A549 treated with AZD9567 at 1 μM for 4 hours (cell line): ENCODE measurements around the gene ABCF3. TPM values are rescaled to one million over a fixed set of nuclear protein-coding genes. Genes with fewer than 3 reads are reported as not detected.

Source experiments
- total RNA-seq: library from RNA; stranded (reverse); fragments of 200-300 nt; extraction: Qiagen RNA extraction; gene quantifications from 5 replicates; pipeline ENCODE4 v1.2.3, GENCODE V29; 2022; ENCODE audit not compliant: insufficient read depth

Gene ABCF3, protein sequence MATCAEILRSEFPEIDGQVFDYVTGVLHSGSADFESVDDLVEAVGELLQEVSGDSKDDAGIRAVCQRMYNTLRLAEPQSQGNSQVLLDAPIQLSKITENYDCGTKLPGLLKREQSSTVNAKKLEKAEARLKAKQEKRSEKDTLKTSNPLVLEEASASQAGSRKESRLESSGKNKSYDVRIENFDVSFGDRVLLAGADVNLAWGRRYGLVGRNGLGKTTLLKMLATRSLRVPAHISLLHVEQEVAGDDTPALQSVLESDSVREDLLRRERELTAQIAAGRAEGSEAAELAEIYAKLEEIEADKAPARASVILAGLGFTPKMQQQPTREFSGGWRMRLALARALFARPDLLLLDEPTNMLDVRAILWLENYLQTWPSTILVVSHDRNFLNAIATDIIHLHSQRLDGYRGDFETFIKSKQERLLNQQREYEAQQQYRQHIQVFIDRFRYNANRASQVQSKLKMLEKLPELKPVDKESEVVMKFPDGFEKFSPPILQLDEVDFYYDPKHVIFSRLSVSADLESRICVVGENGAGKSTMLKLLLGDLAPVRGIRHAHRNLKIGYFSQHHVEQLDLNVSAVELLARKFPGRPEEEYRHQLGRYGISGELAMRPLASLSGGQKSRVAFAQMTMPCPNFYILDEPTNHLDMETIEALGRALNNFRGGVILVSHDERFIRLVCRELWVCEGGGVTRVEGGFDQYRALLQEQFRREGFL
- total RNA-seq, result 29.6 to 39.2 TPM (median 36.9 TPM) in 5 replicates

DNA sequence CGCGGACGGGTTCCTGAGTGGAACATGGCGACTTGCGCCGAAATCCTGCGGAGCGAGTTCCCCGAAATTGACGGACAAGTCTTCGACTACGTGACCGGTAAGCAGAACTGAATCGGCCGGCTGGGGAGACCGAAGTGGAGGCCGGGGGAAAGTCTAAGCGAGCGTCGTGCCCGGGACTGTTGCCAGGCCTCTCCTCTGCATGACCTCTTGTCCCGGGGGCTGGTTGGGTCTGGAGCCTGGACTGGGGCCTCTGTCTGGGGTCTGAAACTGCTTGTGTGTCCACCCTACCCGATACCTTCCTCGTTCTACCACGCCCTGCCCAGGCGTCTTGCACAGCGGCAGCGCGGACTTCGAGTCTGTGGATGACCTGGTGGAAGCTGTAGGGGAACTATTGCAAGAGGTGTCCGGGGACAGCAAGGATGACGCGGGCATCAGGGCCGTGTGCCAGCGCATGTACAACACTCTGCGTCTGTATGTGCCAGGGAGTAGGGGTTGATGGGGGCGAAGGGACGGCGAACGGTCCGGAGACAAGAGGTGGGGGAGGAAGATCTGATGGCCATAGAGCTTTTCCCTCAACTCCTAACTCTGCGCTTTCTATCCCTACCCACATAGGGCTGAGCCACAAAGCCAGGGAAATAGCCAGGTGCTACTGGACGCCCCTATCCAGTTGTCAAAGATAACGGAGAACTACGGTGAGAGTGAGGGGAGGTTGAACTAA lies at the start of gene ABCF3:
ABCF3 (plus strand) TSS at position 16 of the 718 bp plus-strand sequence; CDS start at position 25, 9 bp downstream.

DNA sequence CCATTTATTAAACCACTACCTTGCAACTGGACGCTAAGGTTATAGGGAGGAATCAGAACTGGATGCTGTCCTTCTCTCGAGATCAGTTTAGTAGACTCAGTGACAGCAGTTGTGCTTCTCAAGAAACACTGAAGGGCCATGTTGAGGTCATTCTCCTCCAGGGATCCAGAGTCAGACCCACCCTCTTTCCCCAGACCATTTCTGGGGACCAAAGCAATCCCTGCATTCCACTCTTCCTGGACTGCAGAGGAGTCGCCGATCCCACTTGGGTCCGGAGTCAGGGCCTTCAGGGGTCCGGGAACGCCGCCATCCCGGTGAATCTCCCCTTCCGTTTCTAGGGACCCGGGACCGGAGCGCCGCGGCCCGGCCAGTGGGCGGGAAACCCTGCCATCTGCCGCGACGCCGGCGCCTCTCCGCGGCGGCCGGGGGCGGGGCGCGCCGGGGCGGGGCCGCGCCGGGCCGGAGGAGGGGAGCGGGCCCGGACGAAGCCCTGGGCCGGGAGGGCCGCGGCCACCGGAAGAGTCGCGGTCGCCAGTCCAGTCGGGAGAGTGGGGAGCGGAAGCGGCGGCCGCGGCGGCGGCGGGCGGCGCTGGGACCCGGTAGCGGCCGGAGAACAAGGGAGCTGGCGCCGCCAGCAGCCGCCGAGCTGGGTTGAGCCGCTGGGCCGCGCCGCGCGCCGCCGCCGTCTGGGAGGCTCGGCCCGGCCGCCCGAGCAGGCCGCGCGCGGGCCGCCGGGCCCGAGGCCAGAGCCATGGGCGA lies 30.9 kb upstream of the ABCF3 start, which contains the start of gene DVL3:
DVL3 (plus strand) TSS at position 493 of the 759 bp plus-strand sequence; CDS start at position 752, 259 bp downstream.

DNA sequence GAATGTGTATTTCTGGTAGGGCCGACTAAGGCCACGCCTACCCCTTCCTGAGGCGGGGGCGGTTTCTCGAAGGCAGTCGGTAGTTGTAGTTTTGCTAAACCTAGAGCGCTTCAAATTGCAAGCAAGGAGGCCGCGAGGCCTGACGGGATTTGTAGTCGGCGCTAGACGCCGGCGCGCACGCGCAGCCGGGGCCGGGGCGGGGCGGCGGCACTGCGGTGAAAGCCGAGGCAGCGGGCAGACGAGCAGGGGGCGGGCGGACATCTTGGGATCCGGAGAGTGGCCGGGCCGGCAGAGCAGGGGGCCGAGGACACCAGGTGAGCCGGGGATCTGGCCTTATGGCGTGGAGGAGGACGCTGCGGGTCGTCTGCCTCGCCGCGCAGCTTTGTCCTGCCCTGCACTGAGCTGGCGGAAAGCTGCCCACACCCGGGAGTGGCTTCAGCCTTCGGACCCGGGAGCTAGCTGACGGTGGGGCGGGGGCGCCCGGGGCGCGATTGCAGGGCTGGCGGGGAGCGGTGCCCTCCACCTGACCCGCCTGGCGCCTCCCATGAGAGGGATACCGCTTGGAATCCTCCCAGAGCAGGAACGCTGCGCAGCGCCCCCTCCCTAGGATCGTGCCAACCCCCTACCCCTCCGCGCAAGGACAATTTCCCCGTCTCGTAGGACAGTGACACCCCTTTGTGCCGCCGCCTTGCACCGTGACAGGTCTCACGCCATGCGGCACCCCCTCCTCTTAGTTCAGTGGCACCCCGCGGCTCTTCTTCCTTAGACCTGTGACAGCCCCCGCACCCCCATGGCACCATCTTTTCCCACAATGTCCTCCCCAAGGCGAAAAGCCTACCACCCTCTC lies 11.1 kb upstream of the ABCF3 start, which contains the start of gene AP2M1:
AP2M1 (plus strand) TSS at position 210 of the 847 bp plus-strand sequence. CDS start 2,139 bp downstream, outside the sequence.

DNA sequence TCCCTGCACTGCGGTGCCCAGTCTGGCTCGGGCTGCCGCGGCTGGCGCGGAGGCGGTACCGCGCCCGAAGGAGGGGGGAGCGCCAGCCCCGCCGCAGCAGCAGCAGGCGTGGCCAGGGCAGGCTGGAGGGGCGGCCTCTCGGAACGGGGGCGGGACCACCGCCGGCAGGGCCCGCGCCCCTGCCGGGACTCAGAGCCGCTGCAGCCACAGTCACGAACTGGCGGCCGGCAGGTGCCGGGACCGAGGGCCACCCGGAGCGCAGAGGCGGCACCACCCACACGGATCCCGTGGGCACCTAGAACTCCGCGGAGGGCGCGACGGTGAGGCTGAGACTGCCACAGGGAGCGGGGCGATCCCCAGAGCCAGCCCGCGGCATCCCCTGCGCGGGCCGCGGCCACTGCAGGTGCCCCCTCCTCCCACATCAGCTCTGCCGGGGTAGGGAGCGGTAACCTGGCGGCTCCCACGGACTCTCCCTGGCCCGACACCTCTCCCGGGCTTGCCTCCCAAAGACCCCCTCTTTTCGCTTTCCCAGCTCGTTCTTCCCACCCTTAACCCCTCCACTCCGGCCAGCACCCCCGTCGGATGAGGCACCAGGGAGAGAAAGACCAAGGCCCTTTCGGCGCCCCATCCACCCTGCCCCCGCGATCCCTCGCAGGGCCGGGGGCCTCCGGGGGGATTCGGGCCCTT lies 43.5 kb downstream of the ABCF3 start, which contains the start of gene VWA5B2:
VWA5B2 (plus strand) TSS at position 192 of the 687 bp plus-strand sequence. CDS start 944 bp downstream, outside the sequence.

Other genes with a start within 250 kb of the ABCF3 start
- gene ABCC5, start 168.3 kb upstream of the ABCF3 start, total RNA-seq, result 9.1 to 17.1 TPM (median 15.7 TPM) in 5 replicates
- not detected in 5 replicates for gene HTR3D, start 154.5 kb upstream of the ABCF3 start, total RNA-seq
- gene HTR3C, start 133.2 kb upstream of the ABCF3 start, total RNA-seq, result not detected in 5 replicates
- gene HTR3E, start 89.1 kb upstream of the ABCF3 start, total RNA-seq, result not detected in 5 replicates
- gene EIF2B5, start 50.8 kb upstream of the ABCF3 start, total RNA-seq, result 20.0 to 30.1 TPM (median 29.4 TPM) in 5 replicates
- 19.5 to 27.8 TPM (median 26.1 TPM) in 5 replicates for gene DVL3, start 30.8 kb upstream of the ABCF3 start, total RNA-seq
- gene AP2M1, start 11.3 kb upstream of the ABCF3 start, total RNA-seq, result 297 to 322 TPM (median 311 TPM) in 5 replicates
- gene VWA5B2, start 43.4 kb downstream of the ABCF3 start, total RNA-seq, result 0.31 to 0.63 TPM (median 0.49 TPM) in 4 of 5 replicates, not detected in the other
- gene ALG3, start 62.8 kb downstream of the ABCF3 start, total RNA-seq, result 54.6 to 81.9 TPM (median 70.6 TPM) in 5 replicates
- gene EEF1AKMT4, start 63.5 kb downstream of the ABCF3 start, total RNA-seq, result 11.9 to 14.1 TPM (median 13.0 TPM) in 5 replicates
- gene CAMK2N2, start 75.4 kb downstream of the ABCF3 start, total RNA-seq, result 1.3 to 1.7 TPM (median 1.4 TPM) in 4 of 5 replicates, not detected in the other
- not detected in 5 replicates for gene ECE2, start 89.8 kb downstream of the ABCF3 start, total RNA-seq
- 299 to 355 TPM (median 301 TPM) in 5 replicates for gene PSMD2, start 113.0 kb downstream of the ABCF3 start, total RNA-seq
- 234 to 275 TPM (median 244 TPM) in 5 replicates for gene EIF4G1, start 128.4 kb downstream of the ABCF3 start, total RNA-seq
- 11.0 to 12.3 TPM (median 11.8 TPM) in 5 replicates for gene FAM131A, start 151.4 kb downstream of the ABCF3 start, total RNA-seq
- gene CLCN2, start 175.4 kb downstream of the ABCF3 start, total RNA-seq, result 2.6 to 7.0 TPM (median 6.4 TPM) in 5 replicates
- gene POLR2H, start 175.5 kb downstream of the ABCF3 start, total RNA-seq, result 75.8 to 84.8 TPM (median 81.8 TPM) in 5 replicates
- gene THPO, start 192.0 kb downstream of the ABCF3 start, total RNA-seq, result 0.06 TPM in 1 of 5 replicates, not detected in the others
- gene CHRD, start 193.9 kb downstream of the ABCF3 start, total RNA-seq, result 0.15 to 0.35 TPM (median 0.25 TPM) in 4 of 5 replicates, not detected in the other